A549 (cell line): ENCODE results near the gene CD99. TPM values are rescaled to one million over a fixed set of nuclear protein-coding genes. Genes with fewer than 3 reads are reported as not detected.

Source experiments
- ATAC-seq, 2 experiments: fragments of 200-7000 bp in 1 of 2; fragments of >200 bp in 1 of 2; cut with Nextera tagmentation in 1 of 2; cut with Tn5 transposase in 1 of 2; 3 replicates each; pipeline versions ENCODE4 v1.8.0 to v1.9.1; 2018 to 2020; ENCODE audit warnings: mild to moderate bottlenecking in 1 of 2, moderate library complexity in 1 of 2
- CTCF ChIA-PET: fragments of 300-600 bp; sonication (Branson Sonifier 250); formaldehyde crosslinking; extraction: SDS; loops from one replicate; lab custom pipeline; 2021; ENCODE audit warnings: antibody characterized with exemption, inconsistent platforms; lab: Yijun Ruan, JAX
- POLR2A ChIA-PET: fragments of 350-600 bp; formaldehyde crosslinking; extraction: SDS; loops from one replicate; lab custom pipeline; 2021; ENCODE audit warnings: antibody characterized with exemption, inconsistent platforms; lab: Yijun Ruan, JAX
- DNase-seq, 2 experiments: peaks; one replicate each; pipeline versions ENCODE4 v3.0.0 to v3.0.0-alpha.2; 2011 to 2016; ENCODE audit warnings: low read depth in 1 of 2, low spot score in 1 of 2
- FAIRE-seq: peaks from 2 replicates; lab custom pipeline; 2011; peaks lifted over from hg19 to GRCh38; lab: Jason Lieb, UNC
- H3K27ac ChIP-seq, 2 experiments: fragments of >200 bp; sonication (Bioruptor Twin); formaldehyde crosslinking; 3 replicates each; pipeline ENCODE4 v1.5.1; 2016 to 2017
- H3K4me1 ChIP-seq: fragments of >200 bp; sonication (Bioruptor Twin); formaldehyde crosslinking; 3 replicates; pipeline ENCODE4 v1.6.1; 2016
- H3K4me2 ChIP-seq: fragments of >200 bp; sonication (Bioruptor Twin); formaldehyde crosslinking; 3 replicates; pipeline ENCODE4 v1.6.1; 2016
- H3K4me3 ChIP-seq: fragments of >200 bp; sonication (Bioruptor Twin); formaldehyde crosslinking; 3 replicates; pipeline ENCODE4 v1.5.1; 2016
- H3K9me3 ChIP-seq: fragments of >200 bp; sonication (Bioruptor Twin); formaldehyde crosslinking; 3 replicates; pipeline ENCODE4 v1.6.1; 2016
- BHLHE40 ChIP-seq: IDR thresholded peaks from 2 replicates; pipeline ENCODE4 v1.6.1; 2012; ENCODE audit warnings: low read depth, low read length, inconsistent platforms
- CBX2 ChIP-seq: fragments of 200-600 bp; sonication (generic); IDR thresholded peaks from 2 replicates; pipeline ENCODE4 v1.6.1; 2016; ENCODE audit warnings: low read depth, mild to moderate bottlenecking, borderline replicate concordance
- EHMT2 ChIP-seq: fragments of 200-600 bp; sonication (generic); IDR thresholded peaks from 2 replicates; pipeline ENCODE4 v1.6.1; 2016; ENCODE audit warnings: antibody characterized with exemption, low read depth, mild to moderate bottlenecking, moderate library complexity
- EP300 ChIP-seq, 2 experiments: fragments of >200 bp; sonication (Bioruptor Twin); formaldehyde crosslinking; IDR thresholded peaks; 2 replicates in 1 of 2; 3 replicates in 1 of 2; pipeline ENCODE4 v1.6.1; 2016 to 2017
- ESRRA ChIP-seq: fragments of 150-350 bp; IDR thresholded peaks from 2 replicates; pipeline ENCODE4 v1.6.1; 2014; ENCODE audit warnings: mild to moderate bottlenecking, low read length, borderline replicate concordance
- FOSB ChIP-seq: fragments of 250-450 bp; sonication (Bioruptor Pico); IDR thresholded peaks from 2 replicates; pipeline ENCODE4 v1.5.0; 2020; ENCODE audit warnings: mild to moderate bottlenecking, moderate library complexity
- FOSL2 ChIP-seq, 2 experiments: fragments of 450-650 bp in 1 of 2; fragments of >200 bp in 1 of 2; sonication (Bioruptor Twin) in 1 of 2; formaldehyde crosslinking; IDR thresholded peaks; 2 replicates each; pipeline versions ENCODE4 v1.5.0 to v1.6.1; 2016 to 2020; ENCODE audit warnings: mild to moderate bottlenecking in 1 of 2, moderate library complexity in 1 of 2
- FOXS1 ChIP-seq: fragments of 250-450 bp; sonication (Bioruptor Pico); IDR thresholded peaks from 2 replicates; pipeline ENCODE4 v1.5.0; 2020; ENCODE audit warnings: mild to moderate bottlenecking, moderate library complexity
- GATA3 ChIP-seq: IDR thresholded peaks from 2 replicates; pipeline ENCODE4 v1.6.1; 2012; ENCODE audit warnings: borderline replicate concordance
- KDM1A ChIP-seq: fragments of 200-600 bp; sonication (generic); IDR thresholded peaks from 2 replicates; pipeline ENCODE4 v1.6.1; 2016; ENCODE audit warnings: low read depth, mild to moderate bottlenecking
- MAZ ChIP-seq: fragments of 150-350 bp; IDR thresholded peaks from 2 replicates; pipeline ENCODE4 v1.6.1; 2014; ENCODE audit warnings: antibody characterized with exemption, low read depth, low read length, borderline replicate concordance
- MYC ChIP-seq: IDR thresholded peaks from 2 replicates; pipeline ENCODE4 v1.6.1; 2012; ENCODE audit warnings: mild to moderate bottlenecking, inconsistent platforms, low read length, improper control_type of control experiment, borderline replicate concordance
- NFE2L2 ChIP-seq: fragments of 150-350 bp; conservative IDR thresholded peaks from 2 replicates; pipeline ENCODE4 v1.6.1; 2014; ENCODE audit warnings: low read length
- NPAS2 ChIP-seq: fragments of 250-450 bp; sonication (Bioruptor Pico); IDR thresholded peaks from 2 replicates; pipeline ENCODE4 v1.8.0; 2022; ENCODE audit warnings: mild to moderate bottlenecking, moderate library complexity, borderline replicate concordance
- NR3C1 ChIP-seq: fragments of >200 bp; sonication (Bioruptor Twin); formaldehyde crosslinking; IDR thresholded peaks from 3 replicates; pipeline ENCODE4 v1.6.1; 2017
- PHF8 ChIP-seq: fragments of 200-600 bp; sonication (generic); IDR thresholded peaks from 2 replicates; pipeline ENCODE4 v1.6.1; 2016; ENCODE audit warnings: low read depth, mild to moderate bottlenecking, antibody characterized with exemption, moderate library complexity, borderline replicate concordance
- POLR2AphosphoS2 ChIP-seq: conservative IDR thresholded peaks from 2 replicates; pipeline ENCODE4 v1.6.1; 2012; ENCODE audit warnings: low read length, improper control_type of control experiment, inconsistent platforms
- RAD21 ChIP-seq, 2 experiments: fragments of >200 bp in 1 of 2; sonication (Bioruptor Twin) in 1 of 2; formaldehyde crosslinking in 1 of 2; IDR thresholded peaks in 1 of 2; conservative IDR thresholded peaks in 1 of 2; 2 replicates in 1 of 2; 3 replicates in 1 of 2; pipeline ENCODE4 v1.6.1; 2012 to 2018; ENCODE audit warnings: inconsistent platforms in 1 of 2
- RCOR1 ChIP-seq: fragments of 150-350 bp; IDR thresholded peaks from 2 replicates; pipeline ENCODE4 v1.6.1; 2014; ENCODE audit warnings: antibody characterized with exemption, low read length, low read depth
- REST ChIP-seq: fragments of 200-600 bp; sonication (generic); IDR thresholded peaks from 2 replicates; pipeline ENCODE4 v1.6.1; 2016; ENCODE audit warnings: antibody characterized with exemption, mild to moderate bottlenecking, moderate library complexity
- RFX5 ChIP-seq: fragments of 450-650 bp; IDR thresholded peaks from 2 replicates; pipeline ENCODE4 v1.7.1; 2014; ENCODE audit warnings: antibody characterized with exemption, mild to moderate bottlenecking, moderate library complexity
- RNF2 ChIP-seq: fragments of 200-600 bp; sonication (generic); IDR thresholded peaks from 2 replicates; pipeline ENCODE4 v1.6.1; 2016; ENCODE audit warnings: low read depth, mild to moderate bottlenecking, antibody characterized with exemption, moderate library complexity, borderline replicate concordance
- TFCP2L1 ChIP-seq: fragments of 250-450 bp; sonication (Bioruptor Pico); IDR thresholded peaks from 2 replicates; pipeline ENCODE4 v1.5.0; 2021; ENCODE audit warnings: mild to moderate bottlenecking
- TP53 ChIP-seq: fragments of 250-450 bp; sonication (Bioruptor Pico); IDR thresholded peaks from 2 replicates; pipeline ENCODE4 v1.5.0; 2021; ENCODE audit warnings: mild to moderate bottlenecking, moderate library complexity
- ZFP36 ChIP-seq: fragments of 450-650 bp; IDR thresholded peaks from 2 replicates; pipeline ENCODE4 v1.6.1; 2014; ENCODE audit warnings: borderline replicate concordance; ENCODE audit not compliant: partially characterized antibody
- WGBS: methylation state at CpG from one replicate; pipeline ENCODE4 v1.1.6; 2017; ENCODE audit errors: missing lambda C conversion rate; 5-methylcytosine and 5-hydroxymethylcytosine counted together
- polyA plus RNA-seq, 4 experiments: library from polyadenylated mRNA; depleted of rRNA in 3 of 4; stranded (reverse); fragments of >200 nt; fragmentation: RNase III in 1 of 4; extraction: RNeasy Plus Mini Kit Qiagen cat#74134 plus additional on column Dnase treatment in 1 of 4; gene quantifications; 2 replicates in 3 of 4; 3 replicates in 1 of 4; pipeline ENCODE4 v1.2.3, GENCODE V29; 2011 to 2017
- TF ChIP-seq, protein P1 (sequence below): fragments of >200 bp; sonication (Bioruptor Twin); formaldehyde crosslinking; IDR thresholded peaks from 3 replicates; pipeline ENCODE4 v1.6.1; 2016
- TF ChIP-seq, protein P2 (sequence below): fragments of >200 bp; sonication (Bioruptor Twin); formaldehyde crosslinking; IDR thresholded peaks from 2 replicates; pipeline ENCODE4 v1.6.1; 2016
- TF ChIP-seq, protein P3 (sequence below): IDR thresholded peaks from 2 replicates; pipeline ENCODE4 v1.6.1; 2012

Gene CD99
- polyA plus RNA-seq, 2 of the 4 experiments (the other 2 are of a cell fraction) = 136 to 172 TPM

DNA sequence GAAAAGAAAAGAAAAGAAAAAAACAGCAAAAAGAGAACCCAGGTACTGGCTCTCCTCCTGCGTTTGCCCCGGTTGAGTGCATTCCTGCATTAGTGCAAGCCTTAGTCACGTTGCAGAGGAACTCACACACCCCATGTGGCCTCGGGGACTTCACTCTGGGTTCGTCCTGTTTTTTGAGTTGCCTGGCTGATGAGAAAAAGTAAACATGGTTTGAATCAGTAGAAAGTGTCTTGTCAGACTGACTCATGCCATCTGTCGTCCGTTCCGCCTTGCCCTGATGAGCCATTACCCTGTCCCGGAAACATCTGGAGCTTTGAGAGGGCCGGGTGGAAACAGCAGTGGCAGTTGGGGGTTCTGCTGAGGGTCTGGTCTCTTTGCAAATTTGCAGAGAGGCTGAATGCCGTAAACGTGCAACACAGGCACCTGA lies 16.3 kb downstream of the CD99 start (continued):
- TF ChIP-seq RAD21 (conservative IDR thresholded peaks at IDR 0.05 in 1 of 2, IDR thresholded peaks at IDR 0.05 in 1 of 2) (peak; percentile 36 to 54; a peak in 4 of 5 replicates), POLR2AphosphoS2 (no peak), FOSL2 (IDR thresholded peaks at IDR 0.05) (peak; percentile 88), FOSL2 (CRISPR knock-in tag; IDR thresholded peaks at IDR 0.05) (peak; percentile 95), MYC (peak; percentile 81; the same call in 1 of the 2 replicates), REST (no peak), EP300 (IDR thresholded peaks at IDR 0.05) (peak; percentile 26 to 53; a peak in 2 of 5 replicates)
- TF ChIP-seq, all 56 proteins: peak for 15

DNA sequence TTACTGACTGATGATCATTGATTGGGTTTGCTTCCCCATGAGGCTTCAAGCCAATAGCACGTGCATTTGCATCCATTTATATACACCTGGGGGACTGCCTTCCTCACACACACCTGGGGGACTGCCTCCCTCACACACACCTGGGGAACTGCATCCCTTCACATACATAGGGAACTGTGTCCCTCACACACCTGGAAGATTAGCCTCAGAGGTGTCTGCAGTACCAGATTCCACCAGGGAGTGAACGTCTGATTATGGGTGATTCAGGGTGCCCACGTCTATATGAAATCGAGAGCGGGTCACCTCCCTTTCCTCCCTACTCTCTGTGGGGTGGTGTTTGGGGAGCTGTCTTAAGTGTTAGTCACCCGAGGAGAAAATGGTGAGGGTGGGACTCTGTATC lies 16.9 kb downstream of the CD99 start:
- Histone ChIP-seq H3K4me1 (peaks cover 56% of the 10 kb centered on the region), H3K4me2 (peak overlapping the region; percentile 76), H3K4me3 (no peak overlapping the region), H3K9me3 (no peaks in the 10 kb centered on the region), H3K27ac (peak overlapping the region; percentile 72 to 86)
- ATAC-seq (peak; percentile 51 to 66), FAIRE-seq (no peak), DNase-seq (peak in 1 of 2 experiments; percentile 46)
- CTCF ChIA-PET = no interaction called here
- TF ChIP-seq NFE2L2 (no peak), FOSB (CRISPR knock-in tag) (0 out of 2 replicates have a peak, but pooled peaks have one; percentile 27), BHLHE40 (no peak), TFCP2L1 (CRISPR knock-in tag) (0 out of 2 replicates have a peak, but pooled peaks have one; percentile 36), MAZ (no peak), TP53 (CRISPR knock-in tag) (no peak), EHMT2 (no peak), FOXS1 (CRISPR knock-in tag) (0 out of 2 replicates have a peak, but pooled peaks have one; percentile 27), ZFP36 (no peak)
- TF ChIP-seq, protein P1, sequence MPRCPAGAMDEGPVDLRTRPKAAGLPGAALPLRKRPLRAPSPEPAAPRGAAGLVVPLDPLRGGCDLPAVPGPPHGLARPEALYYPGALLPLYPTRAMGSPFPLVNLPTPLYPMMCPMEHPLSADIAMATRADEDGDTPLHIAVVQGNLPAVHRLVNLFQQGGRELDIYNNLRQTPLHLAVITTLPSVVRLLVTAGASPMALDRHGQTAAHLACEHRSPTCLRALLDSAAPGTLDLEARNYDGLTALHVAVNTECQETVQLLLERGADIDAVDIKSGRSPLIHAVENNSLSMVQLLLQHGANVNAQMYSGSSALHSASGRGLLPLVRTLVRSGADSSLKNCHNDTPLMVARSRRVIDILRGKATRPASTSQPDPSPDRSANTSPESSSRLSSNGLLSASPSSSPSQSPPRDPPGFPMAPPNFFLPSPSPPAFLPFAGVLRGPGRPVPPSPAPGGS = no peak
- WGBS = 10% methylated on average over 6 of the region's 6 CpGs
- POLR2A ChIA-PET = no interaction called here

DNA sequence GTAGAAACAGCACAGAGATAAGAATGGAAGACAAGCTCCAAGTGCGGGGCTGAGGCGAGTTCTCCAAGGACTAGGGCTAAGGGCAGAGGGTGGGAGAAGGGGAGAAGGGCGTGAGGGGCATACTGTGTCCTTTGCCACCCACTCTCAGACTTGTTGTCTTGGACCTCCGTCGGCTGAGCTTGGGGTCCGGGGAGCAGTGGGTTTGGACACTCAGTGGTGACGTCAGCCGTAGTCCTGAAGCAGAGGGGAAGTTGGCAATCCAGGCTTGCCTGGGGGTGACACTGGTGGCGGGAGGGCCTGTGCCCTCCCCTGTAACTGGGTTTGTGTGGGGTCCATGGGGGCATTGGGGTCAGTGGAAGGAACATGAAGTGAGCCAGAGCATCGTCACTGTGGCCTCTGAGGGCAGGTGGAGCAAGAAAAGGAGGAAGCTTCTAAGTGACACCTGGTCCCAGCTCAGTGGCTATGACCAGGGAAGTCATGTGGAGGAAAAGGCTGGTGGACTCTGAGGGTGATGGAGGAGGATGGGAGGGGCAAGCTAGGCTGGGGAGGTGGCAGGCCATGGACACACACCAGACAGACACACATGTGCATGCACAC lies 17.6 kb downstream of the CD99 start:
- FAIRE-seq (no peak), DNase-seq (no peak), ATAC-seq (no peak)
- Histone ChIP-seq H3K4me2 (peak overlapping the region; percentile 76), H3K27ac (peak overlapping the region; percentile 72 to 86), H3K4me3 (no peak overlapping the region), H3K9me3 (no peaks in the 10 kb centered on the region), H3K4me1 (peaks cover 56% of the 10 kb centered on the region)
- WGBS = 90% methylated on average over 10 of the region's 10 CpGs
- ChIA-PET POLR2A (no interaction called here), CTCF (no interaction called here)
- TF ChIP-seq NPAS2 (CRISPR knock-in tag) (no peak), RFX5 (no peak), FOXS1 (CRISPR knock-in tag) (no peak), GATA3 (no peak), NR3C1 (no peak), ESRRA (no peak), RCOR1 (no peak), KDM1A (no peak), PHF8 (no peak), RNF2 (no peak), CBX2 (no peak), FOSL2 (IDR thresholded peaks at IDR 0.05) (no peak), FOSL2 (CRISPR knock-in tag; IDR thresholded peaks at IDR 0.05) (no peak)
- TF ChIP-seq, protein P2, sequence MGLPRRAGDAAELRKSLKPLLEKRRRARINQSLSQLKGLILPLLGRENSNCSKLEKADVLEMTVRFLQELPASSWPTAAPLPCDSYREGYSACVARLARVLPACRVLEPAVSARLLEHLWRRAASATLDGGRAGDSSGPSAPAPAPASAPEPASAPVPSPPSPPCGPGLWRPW = no peak
- TF ChIP-seq, protein P3, sequence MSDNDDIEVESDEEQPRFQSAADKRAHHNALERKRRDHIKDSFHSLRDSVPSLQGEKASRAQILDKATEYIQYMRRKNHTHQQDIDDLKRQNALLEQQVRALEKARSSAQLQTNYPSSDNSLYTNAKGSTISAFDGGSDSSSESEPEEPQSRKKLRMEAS = no peak
